ENCODE data around the gene KLHL30.

KLHL30 gene

DNA sequence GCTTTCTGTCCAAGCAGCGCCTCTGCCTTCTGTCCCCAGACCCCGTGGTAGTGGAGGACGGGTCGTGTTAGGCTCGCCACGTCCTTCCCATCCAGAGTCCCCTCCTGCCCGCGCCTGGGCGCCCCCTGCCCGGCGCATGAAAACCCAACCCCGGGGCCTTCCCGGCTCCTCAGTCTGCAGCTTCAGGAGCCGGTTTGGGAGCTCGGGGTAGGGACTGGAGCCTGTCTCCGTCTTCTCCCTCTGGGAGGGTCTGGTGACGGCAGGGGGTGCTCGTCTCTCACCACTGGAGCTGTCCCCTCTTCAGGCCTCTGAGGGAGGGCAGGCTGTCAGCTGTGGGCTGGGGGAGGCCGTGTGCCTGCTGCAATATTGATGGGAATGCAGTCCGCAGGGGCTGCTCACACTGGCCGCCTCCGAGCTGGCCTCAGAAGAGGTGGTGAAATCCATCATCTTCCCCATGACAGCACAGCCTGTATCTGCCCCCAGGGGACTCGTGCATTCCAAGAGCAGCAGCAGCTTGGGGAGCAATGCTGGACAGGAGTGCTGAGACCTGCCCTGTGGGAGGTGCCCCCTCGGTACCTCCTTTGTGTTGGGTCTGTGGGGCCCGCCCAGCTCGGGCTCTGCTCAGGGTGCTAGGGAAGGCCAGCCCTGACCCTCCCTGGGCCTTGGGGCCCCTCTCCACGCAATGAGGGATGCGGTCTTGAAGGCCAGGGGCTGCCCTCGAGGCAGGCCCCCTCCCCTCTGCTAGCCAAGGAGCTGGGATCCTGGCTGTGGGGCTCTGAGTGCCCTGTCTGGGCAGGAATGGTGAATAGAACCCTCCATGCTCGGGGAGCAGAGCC lies 17.8 kb upstream of the KLHL30 start:
- no peak for DNase-seq (ENCODE audit: low read depth)

GRCh38 chr2:238121511-238122286 lies 16.8 kb upstream of the KLHL30 start:
- no peak for DNase-seq (ENCODE audit: low read depth)

GRCh38 chr2:238122287-238123217 lies 15.9 kb upstream of the KLHL30 start:
- no peak for DNase-seq (ENCODE audit: low read depth)

- DNase-seq (ENCODE audit: low read depth) = no peak
Observed at GRCh38 chr2:238123218-238123971, 15.1 kb upstream of the KLHL30 start.

DNA sequence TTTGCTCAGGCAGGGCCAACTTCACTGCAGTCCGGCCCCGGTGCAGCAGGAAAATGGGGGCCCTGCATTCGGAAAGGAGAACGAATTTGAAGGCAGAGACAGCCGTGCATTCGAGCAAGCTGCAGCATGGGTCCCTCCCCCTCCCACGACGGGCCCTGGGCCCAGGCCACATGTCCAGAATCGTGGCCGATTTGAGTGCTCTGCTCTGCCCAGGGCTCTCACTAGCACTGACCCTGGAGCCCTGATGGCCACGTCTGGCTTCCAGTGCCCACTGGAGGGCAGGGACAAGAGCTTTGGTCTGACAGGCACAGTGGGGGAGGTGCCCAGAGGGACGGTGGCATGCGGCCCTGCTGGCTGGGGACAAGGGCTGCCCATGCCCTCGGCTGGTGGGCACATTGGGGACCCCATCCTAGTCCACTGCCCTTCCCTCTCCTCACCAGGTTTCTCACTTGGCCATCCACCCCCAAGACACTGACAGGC lies 14.4 kb upstream of the KLHL30 start:
- DNase-seq (ENCODE audit: low read depth) = no peak

DNA sequence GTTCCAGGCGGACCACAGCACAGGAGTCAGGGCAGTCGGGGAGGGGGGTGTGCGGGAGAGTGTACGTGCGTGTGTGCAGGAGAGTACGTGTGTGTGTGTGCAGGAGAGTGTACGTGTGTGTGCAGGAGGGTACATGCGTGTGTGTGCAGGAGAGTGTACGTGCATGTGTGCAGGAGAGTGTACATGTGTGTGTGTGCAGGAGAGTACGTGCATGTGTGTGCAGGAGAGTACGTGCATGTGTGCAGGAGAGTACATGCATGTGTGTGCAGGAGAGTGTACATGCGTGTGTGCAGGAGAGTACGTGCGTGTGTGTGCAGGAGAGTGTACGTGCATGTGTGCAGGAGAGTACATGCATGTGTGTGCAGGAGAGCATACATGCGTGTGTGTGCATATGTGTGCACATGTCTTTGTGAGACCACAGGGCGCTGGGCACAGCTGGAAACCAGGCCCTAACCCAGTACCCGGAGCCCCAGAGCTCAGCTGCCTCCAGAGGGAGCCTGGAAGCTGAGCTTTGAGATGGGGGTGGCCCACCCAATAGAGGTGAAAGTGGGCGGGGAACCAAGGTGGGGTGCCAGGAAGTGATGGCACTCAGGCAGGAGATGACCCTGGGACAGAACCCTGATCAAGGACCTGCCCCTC lies 13.9 kb upstream of the KLHL30 start:
- DNase-seq (ENCODE audit: low read depth) = no peak

GRCh38 chr2:238125127-238125885 lies 13.2 kb upstream of the KLHL30 start:
- DNase-seq (ENCODE audit: low read depth) = no peak

DNA sequence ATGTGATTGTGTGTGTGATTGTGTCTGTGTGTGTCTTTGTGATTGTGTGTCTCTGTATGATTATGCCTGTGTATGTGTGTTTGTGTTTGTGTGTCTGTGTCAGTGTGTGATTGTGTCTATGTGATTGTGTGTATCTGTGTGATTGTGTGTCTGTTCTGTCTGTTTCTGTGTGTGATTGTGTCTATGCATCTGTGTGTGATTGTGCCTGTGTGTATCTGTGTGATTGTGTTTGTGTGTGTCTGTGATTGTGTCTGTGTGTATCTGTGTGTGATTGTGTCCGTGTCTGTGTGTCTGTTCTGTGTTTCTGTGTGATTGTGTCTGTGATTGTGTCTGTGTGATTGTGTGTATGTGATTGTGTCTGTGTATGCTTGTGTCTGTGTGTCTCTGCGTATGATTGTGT lies 12.1 kb upstream of the KLHL30 start:
- DNase-seq (ENCODE audit: low read depth) = no peak

DNA sequence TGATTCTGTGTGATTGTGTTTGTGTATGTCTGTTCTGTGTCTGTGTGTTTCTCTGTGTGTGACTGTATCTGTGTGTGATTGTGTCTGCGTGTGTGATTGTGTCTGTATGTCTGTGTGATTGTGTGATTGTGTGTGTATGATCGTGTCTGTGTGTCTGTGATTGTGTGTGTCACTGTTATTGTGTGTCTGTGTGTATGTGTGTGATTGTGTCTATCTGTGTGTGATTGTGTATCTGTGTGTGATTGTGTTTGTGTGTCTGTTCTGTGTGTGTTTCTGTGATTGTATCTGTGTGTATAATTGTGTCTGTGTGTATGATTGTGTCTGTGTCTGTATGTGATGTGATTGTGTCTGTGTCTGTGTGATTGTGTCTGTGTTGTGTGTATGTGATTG lies 11.7 kb upstream of the KLHL30 start:
- DNase-seq (ENCODE audit: low read depth) = no peak

DNA sequence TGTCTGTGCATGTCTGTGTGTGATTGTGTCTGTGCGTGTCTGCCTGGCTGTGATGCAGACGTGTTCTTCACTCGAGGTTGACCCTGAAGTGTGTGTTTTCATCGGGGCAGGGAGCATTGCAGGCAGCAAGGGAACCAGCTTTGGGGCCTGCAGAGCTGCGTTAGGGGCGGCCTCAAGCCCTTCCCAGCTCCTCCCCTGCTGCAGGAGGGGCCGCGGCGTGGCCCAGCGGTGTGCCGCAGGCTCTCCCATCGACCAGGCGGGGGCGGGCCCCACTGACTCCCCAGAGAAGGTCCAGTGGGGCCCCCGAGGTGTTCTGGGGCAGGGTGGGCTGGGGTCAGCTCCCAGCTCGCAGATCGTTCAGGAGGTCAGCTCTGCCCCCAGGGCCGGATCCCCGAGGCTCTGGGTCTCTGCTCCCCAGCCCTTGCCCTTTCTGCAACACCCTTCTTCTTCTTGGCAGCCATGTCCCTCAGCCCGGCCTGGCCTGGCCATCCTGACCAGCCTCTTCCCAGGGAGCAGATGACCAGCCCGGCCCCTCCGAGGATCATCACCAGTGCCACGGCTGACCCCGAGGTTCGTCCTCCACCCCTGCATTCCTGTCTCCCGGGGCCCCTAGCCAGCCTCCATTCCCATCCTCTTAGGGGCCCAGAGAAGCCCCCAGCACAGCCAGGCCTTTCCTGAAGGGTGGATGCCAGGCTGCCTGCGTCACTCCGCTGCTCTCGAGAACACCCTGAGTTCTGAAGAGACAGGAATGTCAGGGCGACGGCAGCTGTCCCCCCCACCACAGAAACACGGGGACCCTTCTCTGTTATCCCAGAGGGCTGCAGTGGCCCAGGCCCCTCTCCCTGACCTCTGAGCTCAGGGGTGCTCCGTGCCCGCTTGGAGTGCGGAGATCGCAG lies 11.1 kb upstream of the KLHL30 start:
- DNase-seq (ENCODE audit: low read depth) = peak; percentile 64

DNA sequence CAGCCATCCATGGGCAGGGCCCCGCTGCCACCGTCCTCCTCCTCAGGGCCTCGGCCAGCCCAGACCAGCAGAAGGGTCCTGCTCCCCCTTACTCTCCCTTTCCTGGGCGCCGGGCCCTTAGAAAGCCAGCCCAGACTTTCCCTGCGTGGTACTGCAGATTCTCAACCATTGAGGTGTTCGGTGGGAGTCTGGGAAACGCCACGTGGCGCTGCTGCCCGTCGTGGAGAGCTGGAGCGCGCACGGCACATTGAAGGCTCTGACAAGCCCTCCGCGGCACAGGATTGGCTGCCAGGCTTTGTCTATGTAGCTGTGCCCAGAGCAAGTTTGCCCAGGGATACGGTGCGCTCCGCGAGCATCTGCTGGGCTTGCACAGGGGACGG lies 10.4 kb upstream of the KLHL30 start:
- no peak for DNase-seq (ENCODE audit: low read depth)

- no peak for DNase-seq (ENCODE audit: low read depth)
Observed at GRCh38 chr2:238128534-238129001, 9.9 kb upstream of the KLHL30 start.

- DNase-seq (ENCODE audit: low read depth) = no peak
Observed at GRCh38 chr2:238129166-238130010, 9.1 kb upstream of the KLHL30 start.

GRCh38 chr2:238130111-238130695 lies 8.3 kb upstream of the KLHL30 start:
- DNase-seq (ENCODE audit: low read depth) = no peak

- no peak for DNase-seq (ENCODE audit: low read depth)
Observed at GRCh38 chr2:238130696-238131628, 7.5 kb upstream of the KLHL30 start.

DNA sequence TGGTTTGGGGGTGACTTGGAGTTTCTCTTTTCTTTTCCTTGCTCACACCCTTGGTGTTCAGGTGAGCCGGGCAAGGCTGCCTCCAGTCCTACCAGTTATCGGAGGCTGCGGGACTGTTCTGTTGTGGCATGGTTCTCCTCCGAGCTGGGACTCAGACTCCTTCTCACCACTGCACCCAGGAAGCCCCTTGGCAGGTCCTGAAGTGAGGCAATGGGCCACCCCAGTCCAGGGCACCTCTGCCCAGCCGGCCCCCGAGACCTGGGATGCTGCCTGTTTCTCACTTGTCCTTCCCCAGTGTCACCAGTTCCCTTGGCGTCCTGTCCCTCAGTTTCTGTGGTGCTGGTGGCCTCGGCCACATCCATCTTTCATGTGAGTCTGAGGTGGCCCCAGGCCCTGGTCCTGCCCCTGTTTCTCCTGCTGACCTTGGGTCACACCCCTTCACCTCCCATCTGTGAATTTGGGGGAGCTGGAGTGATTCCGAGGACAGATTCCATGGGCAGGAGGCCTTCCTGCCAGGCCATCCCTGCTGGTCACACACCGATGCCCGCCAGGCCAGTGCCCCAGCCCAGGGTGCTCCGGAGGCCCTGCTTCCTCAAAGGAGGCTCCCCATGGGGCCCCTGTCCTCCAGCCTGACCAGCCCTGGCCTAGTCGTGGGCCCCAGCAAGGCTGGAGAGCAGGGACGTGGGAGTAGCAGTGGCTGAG lies 6.6 kb upstream of the KLHL30 start:
- DNase-seq (ENCODE audit: low read depth) = no peak

Data from iris pigment epithelial cell (primary cell).